ENCODE measurements around the gene IRF5.
"Not testable (repeated sequence)": the region's sequence is repeated elsewhere in the genome, so short reads cannot be mapped to it uniquely, and the experiment has no call there.

IRF5 gene

DNA sequence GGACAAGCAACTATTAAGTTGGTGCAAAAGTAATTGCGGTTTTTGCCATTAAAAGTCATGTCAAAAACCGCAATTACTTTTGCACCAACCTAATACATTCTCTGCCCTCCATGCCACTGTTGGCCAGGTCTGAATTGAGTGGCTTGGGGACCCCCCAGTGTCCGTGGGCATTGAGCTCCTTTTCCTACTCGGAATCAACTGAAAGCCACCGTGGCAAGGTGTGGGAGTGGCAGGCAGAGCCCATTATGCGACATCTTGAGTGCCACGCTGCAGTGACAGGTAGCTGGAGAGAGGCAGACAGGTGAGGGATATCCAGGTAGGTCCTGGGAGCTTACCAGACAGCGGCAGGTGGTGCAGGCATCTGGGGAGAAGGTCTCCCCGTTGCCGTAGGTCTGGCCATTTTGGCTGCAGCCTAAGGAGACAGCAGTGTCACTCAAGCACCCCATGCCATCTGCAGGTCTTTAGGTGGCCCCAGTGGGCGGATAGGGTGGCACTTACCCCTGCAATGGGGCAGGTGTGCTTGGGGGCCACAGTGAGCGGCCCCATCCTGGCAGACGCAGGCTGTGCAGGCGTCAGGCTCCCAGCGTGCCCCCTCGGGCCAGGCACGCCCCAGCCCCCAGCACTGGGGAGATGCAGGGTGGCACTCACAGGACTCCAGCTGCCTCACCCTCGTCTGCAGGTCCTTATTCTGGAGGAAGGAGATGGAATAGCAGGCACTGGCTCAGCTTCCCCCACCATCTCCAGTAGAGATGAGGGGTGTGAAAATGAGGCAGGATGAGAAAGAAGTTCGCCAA lies 30.8 kb upstream of the IRF5 start:
- ATAC-seq (no peak), DNase-seq (no peak)

- no peak for DNase-seq
- no peak for ATAC-seq
Observed at GRCh38 chr7:128908750-128909624, 28.7 kb upstream of the IRF5 start.

DNA sequence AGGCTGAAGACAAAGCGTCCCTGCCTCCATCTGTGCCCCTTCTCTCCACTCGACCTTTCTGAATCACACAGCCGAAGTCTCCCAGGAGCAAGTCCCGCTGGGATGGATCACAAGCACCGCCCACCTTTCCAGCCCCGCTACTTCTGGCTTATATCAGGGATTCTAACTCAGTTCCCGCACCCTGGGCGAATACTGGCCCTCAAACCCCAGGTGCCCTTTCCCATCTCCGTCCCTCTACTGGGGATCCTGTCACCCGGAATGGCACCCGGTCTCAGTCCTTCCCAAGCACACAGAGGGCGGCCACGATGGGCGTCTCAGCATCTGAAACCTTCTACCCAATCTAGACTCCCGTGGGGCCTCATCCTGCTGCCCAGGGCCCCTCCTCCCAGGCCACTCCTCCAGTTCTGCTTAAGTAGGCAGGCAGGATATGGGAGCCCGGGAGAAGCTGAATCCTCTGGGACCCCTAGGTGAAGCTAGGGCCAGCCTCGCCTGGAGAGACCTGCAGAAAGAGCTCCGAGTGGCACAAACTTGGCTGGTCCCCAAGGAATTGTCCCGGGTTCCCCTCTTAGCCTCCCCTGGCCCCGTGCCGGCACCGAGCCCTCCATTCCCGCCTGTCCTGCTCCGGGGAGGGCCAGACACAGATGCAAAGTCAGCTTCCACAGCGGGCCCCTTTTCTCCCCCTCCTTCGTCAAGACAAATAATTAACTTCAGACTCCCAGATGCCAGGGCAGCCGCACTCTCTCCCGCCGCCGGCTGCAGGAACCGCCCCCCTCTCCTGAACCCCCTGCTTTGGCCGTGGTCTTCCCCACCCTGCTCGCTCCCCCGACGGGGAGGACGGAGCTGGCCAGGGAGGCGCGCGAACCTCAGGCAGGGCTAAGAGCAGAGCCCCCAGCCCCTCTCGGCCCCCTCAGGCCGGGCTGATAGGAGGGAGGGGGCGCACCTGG lies 27.8 kb upstream of the IRF5 start:
- ATAC-seq (no peak), DNase-seq (no peak)

DNA sequence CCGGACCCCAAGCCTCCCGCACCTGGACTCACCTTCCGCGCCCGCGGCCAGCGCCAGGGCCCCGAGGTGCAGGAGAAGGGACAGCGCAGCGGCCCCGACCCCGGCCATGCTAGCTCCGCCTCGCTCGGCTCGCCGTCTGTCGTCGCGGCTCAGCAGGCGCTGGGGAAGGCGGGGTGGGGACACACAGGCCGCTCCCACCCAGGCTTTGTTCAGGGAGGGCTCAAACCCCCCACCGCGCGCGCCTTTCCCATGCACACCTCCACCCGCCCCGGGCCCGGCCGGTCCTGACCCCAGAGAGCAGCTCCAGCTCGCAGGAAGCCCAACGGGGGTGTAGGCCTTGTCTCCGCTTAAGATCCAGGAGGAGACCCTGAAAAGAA lies 27.2 kb upstream of the IRF5 start, which contains the start of gene KCP:
Gene KCP, minus strand, starts transcription at position 141 of the 377 bp plus-strand sequence. Its CDS starts 33 bp downstream, at position 108.
- DNase-seq (no peak), ATAC-seq (no peak)

- DNase-seq (no peak), ATAC-seq (no peak)
Observed at GRCh38 chr7:128911423-128912031, 26.2 kb upstream of the IRF5 start.

DNA sequence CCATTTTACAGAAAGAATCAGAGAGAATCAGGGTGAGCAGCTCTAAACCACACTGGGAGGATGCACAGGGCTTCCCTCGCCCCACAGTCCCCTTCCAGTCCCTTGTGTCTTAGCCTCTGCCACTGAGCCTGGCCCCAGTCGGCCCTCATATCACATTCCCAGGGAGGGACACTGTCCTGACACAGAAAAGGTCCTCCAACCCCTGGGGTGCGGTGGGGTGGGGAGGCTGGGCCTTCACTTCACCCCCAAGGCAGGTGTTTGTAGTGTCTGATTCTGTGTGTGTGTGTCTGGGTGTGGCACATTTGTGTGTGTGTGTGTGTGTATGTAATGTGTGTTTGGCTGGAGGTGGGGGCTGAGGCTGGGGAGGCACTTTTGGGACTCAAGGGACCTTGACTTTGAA lies 25.4 kb upstream of the IRF5 start:
- DNase-seq (no peak), ATAC-seq (no peak)

- ATAC-seq, DNase-seq: not testable (repeated sequence)
Observed at GRCh38 chr7:128912709-128913495, 24.8 kb upstream of the IRF5 start.

DNA sequence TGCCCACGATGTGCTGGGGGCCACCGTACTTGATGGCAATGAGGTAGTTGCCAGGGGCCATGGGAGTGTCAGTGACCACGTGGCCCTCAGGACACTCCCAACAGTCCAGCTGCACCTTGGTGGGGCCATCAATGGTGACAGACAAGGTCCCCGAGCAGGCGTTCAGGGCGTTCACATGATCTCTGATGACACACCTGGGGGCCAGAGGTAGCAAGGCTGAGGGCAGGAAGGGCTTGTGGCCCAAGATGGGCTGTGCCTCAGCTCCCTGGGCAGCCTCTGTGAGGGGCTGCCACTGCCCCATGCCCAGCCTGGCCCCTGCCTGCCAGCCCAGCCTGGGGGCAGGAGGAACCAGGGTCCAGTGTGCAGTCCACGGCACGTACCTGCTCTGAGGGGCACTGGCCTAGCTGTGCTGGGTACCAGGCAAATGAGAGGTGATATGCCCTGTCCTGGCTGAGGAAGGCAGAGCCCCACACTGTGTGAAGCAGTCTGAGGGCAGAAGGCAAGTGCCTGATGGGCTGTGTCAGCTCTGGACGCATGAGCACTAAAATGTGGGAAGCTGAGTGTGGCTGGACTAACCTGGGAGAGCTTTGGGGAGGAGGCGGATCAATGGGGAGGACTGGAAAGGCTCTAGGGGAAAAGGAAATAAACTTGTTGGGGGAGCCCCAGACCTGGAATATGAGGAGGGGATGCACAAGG lies 23.7 kb upstream of the IRF5 start:
- DNase-seq (no peak), ATAC-seq (no peak)

DNA sequence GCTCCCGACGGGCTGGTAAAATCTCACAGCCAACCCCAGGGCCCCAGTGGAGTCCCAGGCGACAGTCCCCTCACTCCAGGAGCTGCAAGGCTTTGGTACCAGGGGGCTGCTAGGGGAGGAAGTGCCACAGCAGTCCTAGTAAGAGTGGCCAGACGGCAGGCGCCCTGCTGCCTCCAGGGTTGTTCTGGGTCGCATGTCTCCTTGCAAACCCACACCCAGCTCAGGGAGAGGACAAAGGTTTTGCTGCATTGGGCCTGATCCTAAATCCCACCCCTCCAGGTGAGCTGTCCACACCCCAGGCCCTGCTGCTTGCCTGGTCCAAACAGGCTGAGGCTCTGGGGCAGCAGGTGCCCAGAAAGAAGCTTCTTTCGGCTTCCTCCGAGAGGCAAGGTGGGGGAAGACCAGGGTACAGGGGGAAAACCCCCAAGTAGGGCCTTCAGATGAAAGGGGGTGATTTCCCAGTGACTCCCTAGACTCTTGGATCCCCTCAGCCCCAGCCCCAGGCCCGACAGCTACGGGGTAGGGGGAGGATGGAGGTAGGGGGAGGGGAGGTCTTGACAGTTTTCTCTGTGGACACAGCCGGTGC lies 23.1 kb upstream of the IRF5 start:
- DNase-seq = no peak
- ATAC-seq = no peak

DNA sequence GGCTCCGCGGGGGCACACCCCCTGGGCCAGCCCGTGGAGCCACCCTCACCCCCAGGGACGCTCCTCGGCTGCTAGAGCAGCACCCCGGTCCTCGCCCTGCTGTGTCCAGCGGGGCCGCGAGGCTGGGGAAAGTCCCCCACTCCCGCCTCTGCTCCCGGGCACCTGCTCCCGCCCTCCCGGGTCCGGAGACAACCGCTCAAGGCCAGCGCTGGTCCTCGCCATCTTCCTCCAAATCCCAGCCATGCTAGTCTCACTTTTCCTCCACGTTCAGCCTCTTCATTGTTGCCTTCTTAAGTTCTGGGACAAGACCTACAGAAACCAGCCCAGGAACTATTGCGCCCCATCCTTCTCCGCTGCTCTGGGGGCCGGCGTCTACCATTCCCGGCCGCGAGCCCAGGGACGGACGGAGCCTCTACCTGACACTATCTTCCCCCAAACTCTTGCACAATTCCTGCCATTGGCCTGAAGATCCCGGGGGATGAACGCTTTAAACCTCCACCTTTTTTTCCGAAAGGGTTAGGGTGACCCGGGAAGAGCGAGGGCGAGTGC lies 22.4 kb upstream of the IRF5 start:
- ATAC-seq = no peak

DNA sequence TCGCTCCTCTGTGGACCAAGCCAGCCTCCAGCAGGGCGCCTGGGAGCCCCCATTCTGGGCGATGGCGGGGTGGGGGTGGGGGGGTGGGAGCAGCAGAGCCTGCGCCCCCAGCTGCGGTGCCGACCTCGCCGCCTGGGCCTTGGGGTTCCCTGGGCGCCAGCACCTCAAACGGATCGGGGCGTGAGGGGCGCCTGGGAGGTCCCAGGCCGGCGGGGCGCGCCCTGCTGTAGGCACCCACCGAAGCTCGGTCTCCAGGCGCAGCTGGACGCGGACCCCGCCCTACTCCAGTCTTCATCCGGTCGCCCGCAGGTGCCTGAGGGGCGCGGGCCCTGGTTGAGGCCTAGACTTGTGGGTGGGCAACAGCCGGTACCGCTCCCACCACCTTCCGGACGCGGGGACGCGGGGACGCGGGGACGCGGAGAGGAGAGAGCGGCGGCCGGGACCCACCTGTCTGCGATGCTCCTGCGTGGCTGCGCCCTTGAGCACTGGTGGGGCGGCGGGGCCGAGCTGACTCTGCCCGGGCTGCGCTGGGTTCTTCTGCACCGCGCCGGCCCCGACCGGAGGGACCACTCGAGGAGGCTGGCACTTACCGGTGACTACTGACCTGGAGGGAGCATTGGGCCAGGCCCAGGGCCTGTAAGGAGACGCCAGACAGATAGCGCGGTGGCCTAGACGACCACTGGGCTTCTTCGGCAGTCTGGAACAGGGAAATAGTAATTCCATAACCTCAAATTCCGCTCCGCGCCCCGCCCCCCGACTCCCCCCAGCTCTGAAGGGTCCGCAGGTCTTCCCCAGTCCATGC lies 21.7 kb upstream of the IRF5 start:
- DNase-seq (no peak), ATAC-seq (no peak)

More for the DNA sequence above, 22.4 kb upstream of the IRF5 start:
- no peak for DNase-seq

DNA sequence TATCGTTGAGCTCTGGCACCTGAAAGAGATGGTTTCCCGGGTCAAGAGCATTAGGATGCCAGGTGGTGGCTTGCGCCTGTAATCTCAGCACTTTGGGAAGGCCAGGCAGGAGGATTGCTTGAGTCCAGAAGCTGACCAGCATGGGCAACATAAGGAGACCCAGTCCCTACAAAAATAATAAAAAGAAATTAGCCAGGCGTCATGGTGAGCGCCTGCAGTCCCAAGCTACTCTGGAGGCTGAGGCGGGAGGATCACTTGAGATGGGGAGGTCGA lies 21.1 kb upstream of the IRF5 start:
- ATAC-seq (no peak), DNase-seq (no peak)

GRCh38 chr7:128917122-128917521 lies 20.6 kb upstream of the IRF5 start:
- DNase-seq (no peak), ATAC-seq (no peak)

- DNase-seq (no peak), ATAC-seq (no peak)
Observed at GRCh38 chr7:128918016-128918665, 19.6 kb upstream of the IRF5 start.

- DNase-seq = no peak
- ATAC-seq = no peak
Observed at GRCh38 chr7:128919241-128919640, 18.5 kb upstream of the IRF5 start.

DNA sequence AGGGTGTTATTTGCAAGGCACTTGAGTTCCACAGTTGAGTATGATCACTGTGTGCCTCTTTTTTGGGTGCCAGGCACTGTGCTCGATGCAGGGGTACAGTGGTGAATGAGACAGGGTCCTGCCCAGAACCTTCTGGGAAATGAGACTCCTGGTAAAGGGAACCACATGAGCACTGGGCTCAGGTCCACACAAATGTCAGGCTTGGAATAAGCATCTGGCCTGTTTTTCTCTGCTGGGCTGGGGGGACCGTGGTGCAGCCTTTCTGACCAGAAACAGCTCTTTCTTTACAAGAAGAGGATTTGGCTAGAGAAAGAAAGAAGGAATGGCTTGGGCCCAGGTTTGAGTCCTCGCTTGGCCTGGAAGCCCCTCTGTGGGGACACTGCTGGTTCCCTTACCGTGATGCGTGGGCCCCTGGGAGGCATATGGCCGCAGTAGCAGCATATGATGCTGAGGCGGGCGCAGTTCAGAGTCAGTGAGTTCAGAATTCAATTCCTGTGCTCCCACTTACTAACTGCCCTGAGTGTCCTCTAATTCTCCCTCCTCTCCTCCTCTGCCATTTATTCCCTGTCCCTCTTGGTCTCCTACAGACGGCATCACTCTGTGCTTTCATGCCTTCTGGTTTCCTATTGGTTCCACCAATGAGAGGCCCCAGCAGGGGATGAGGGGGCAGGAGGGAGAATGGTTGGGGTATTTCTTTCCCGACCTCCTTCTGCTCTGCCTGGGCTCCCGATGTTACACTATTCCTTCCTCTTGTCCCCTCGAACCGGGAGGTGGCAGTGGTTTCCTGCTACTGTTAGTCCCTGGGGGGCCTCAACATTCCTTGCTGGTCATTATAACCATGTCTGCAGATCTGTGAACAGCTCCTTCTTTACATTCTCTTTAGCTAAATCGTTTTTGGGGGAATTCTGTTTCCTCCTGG lies 17.6 kb upstream of the IRF5 start:
- no peak for DNase-seq

DNA sequence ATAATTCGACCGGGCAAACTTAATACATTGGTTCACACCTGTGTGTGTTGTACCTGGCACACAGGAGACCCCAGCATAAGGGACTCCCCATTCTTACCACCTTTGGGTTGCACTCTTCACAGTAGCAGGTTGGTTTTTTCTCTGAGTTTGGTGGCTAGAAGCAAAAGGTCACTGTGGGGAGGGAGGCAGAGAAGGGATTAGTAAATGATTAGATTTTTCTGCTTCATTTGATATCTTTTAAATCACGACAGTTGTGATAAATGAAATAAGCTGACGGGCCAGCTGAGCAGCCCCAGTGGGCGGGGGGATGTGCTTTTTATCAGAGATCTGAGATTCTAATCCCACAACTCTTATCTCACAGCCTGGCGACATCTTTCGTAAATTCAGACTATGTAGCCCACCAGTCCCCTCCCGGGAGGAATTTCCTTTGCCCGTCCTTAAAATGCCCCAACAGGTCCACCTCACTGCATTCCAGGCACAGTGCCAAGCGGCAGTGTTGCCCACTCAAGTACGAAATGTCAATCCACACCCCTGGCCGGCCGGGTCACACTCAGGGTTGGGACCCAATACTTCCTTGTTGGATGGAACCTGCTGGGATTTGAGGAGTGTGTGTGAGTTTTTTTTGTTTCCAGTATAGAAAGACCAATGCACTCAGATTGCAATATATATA lies 16.7 kb upstream of the IRF5 start:
- no peak for ATAC-seq
- DNase-seq = no peak

More for the DNA sequence above, 17.6 kb upstream of the IRF5 start:
- no peak for ATAC-seq
